Mucosa of stomach (tissue), 1 donor: Measurements from ENCODE around the gene SNX30.

Experiments
- H3K27me3 ChIP-seq: one replicate; pipeline ENCODE4 v1.7.0; 2013; ENCODE audit warnings: mild to moderate bottlenecking, low read length; ENCODE audit not compliant: control insufficient read depth, insufficient read depth
- H3K36me3 ChIP-seq: one replicate; pipeline ENCODE4 v1.7.0; 2013; ENCODE audit warnings: low read length; ENCODE audit not compliant: control insufficient read depth, insufficient read depth
- H3K4me1 ChIP-seq: one replicate; pipeline ENCODE4 v1.7.0; 2013; ENCODE audit warnings: mild to moderate bottlenecking, low read length; ENCODE audit not compliant: control insufficient read depth, insufficient read depth
- H3K4me3 ChIP-seq: one replicate; pipeline ENCODE4 v1.7.0; 2013; ENCODE audit warnings: low read length
- H3K9ac ChIP-seq: one replicate; pipeline ENCODE4 v1.7.0; 2013; ENCODE audit warnings: mild to moderate bottlenecking, low read length, moderate library complexity
- H3K9me3 ChIP-seq: one replicate; pipeline ENCODE4 v1.7.0; 2013; ENCODE audit warnings: mild to moderate bottlenecking, low read length, moderate library complexity; ENCODE audit not compliant: control insufficient read depth
- donor health status: Pancreatic carcinoma.

SNX30 gene

GRCh38 chr9:112755016-112755427 is 4.5 kb downstream of the SNX30 start:
- Histone ChIP-seq H3K36me3 (no peaks in the 10 kb centered on the region), H3K4me3 (no peak overlapping the region), H3K9ac (no peak overlapping the region), H3K27me3 (no peaks in the 10 kb centered on the region), H3K4me1 (peaks cover 39% of the 10 kb centered on the region), H3K9me3 (no peaks in the 10 kb centered on the region)

GRCh38 chr9:112755675-112756074 is 5.1 kb downstream of the SNX30 start:
- H3K4me1 ChIP-seq, result peaks cover 38% of the 10 kb centered on the region
- H3K4me3 ChIP-seq, result no peak overlapping the region

GRCh38 chr9:112757282-112757883 is 6.8 kb downstream of the SNX30 start:
- H3K9me3 ChIP-seq, result no peaks in the 10 kb centered on the region
- H3K36me3 ChIP-seq, result no peaks in the 10 kb centered on the region
- no peak overlapping the region for H3K9ac ChIP-seq
- H3K4me1 ChIP-seq, result peaks cover 28% of the 10 kb centered on the region
- H3K27me3 ChIP-seq, result no peaks in the 10 kb centered on the region
- H3K4me3 ChIP-seq, result no peak overlapping the region

More at GRCh38 chr9:112755675-112756074, 5.1 kb downstream of the SNX30 start:
- H3K9ac ChIP-seq, result no peak overlapping the region
- H3K27me3 ChIP-seq, result no peaks in the 10 kb centered on the region
- no peaks in the 10 kb centered on the region for H3K36me3 ChIP-seq
- H3K9me3 ChIP-seq, result no peaks in the 10 kb centered on the region

GRCh38 chr9:112757940-112758339 is 7.4 kb downstream of the SNX30 start:
- Histone ChIP-seq H3K36me3 (no peaks in the 10 kb centered on the region), H3K4me1 (peaks cover 22% of the 10 kb centered on the region), H3K27me3 (no peaks in the 10 kb centered on the region), H3K4me3 (no peak overlapping the region), H3K9me3 (no peaks in the 10 kb centered on the region), H3K9ac (no peak overlapping the region)

GRCh38 chr9:112760821-112761220 is 10.3 kb downstream of the SNX30 start:
- no peaks in the 10 kb centered on the region for H3K27me3 ChIP-seq
- no peak overlapping the region for H3K9ac ChIP-seq
- peaks cover 8% of the 10 kb centered on the region for H3K4me1 ChIP-seq
- no peak overlapping the region for H3K4me3 ChIP-seq
- H3K9me3 ChIP-seq, result no peaks in the 10 kb centered on the region
- H3K36me3 ChIP-seq, result no peaks in the 10 kb centered on the region

GRCh38 chr9:112761912-112762655 is 11.5 kb downstream of the SNX30 start:
- peaks cover 7% of the 10 kb centered on the region for H3K4me1 ChIP-seq
- H3K9me3 ChIP-seq, result no peaks in the 10 kb centered on the region
- H3K36me3 ChIP-seq, result no peaks in the 10 kb centered on the region
- H3K9ac ChIP-seq, result no peak overlapping the region
- H3K27me3 ChIP-seq, result no peaks in the 10 kb centered on the region
- H3K4me3 ChIP-seq, result no peak overlapping the region

GRCh38 chr9:112762726-112763518 is 12.4 kb downstream of the SNX30 start:
- H3K36me3 ChIP-seq, result no peaks in the 10 kb centered on the region
- H3K4me3 ChIP-seq, result no peak overlapping the region
- H3K4me1 ChIP-seq, result peaks cover 7% of the 10 kb centered on the region
- H3K9me3 ChIP-seq, result no peaks in the 10 kb centered on the region
- H3K27me3 ChIP-seq, result no peaks in the 10 kb centered on the region
- no peak overlapping the region for H3K9ac ChIP-seq

- Histone ChIP-seq H3K27me3 (no peaks in the 10 kb centered on the region), H3K9ac (no peak overlapping the region), H3K9me3 (no peaks in the 10 kb centered on the region), H3K4me1 (peaks cover 7% of the 10 kb centered on the region), H3K4me3 (no peak overlapping the region), H3K36me3 (no peaks in the 10 kb centered on the region)
These were observed 13.8 kb downstream of the SNX30 start for GRCh38 chr9:112764344-112764743.

- Histone ChIP-seq H3K4me3 (no peak overlapping the region), H3K4me1 (peaks cover 7% of the 10 kb centered on the region), H3K9me3 (no peaks in the 10 kb centered on the region), H3K36me3 (no peaks in the 10 kb centered on the region), H3K9ac (no peak overlapping the region), H3K27me3 (no peaks in the 10 kb centered on the region)
These were observed 14.3 kb downstream of the SNX30 start for GRCh38 chr9:112764837-112765236.

GRCh38 chr9:112765281-112765680 is 14.7 kb downstream of the SNX30 start:
- peaks cover 7% of the 10 kb centered on the region for H3K4me1 ChIP-seq
- no peak overlapping the region for H3K9ac ChIP-seq
- no peaks in the 10 kb centered on the region for H3K27me3 ChIP-seq
- no peaks in the 10 kb centered on the region for H3K9me3 ChIP-seq
- H3K4me3 ChIP-seq, result no peak overlapping the region
- H3K36me3 ChIP-seq, result no peaks in the 10 kb centered on the region

GRCh38 chr9:112771359-112772214 is 21.0 kb downstream of the SNX30 start:
- H3K36me3 ChIP-seq, result no peaks in the 10 kb centered on the region
- H3K4me3 ChIP-seq, result no peak overlapping the region
- H3K4me1 ChIP-seq, result no peaks in the 10 kb centered on the region
- no peak overlapping the region for H3K9ac ChIP-seq
- no peaks in the 10 kb centered on the region for H3K27me3 ChIP-seq
- H3K9me3 ChIP-seq, result no peaks in the 10 kb centered on the region
